ENCODE results near the gene EGFR.

The EGFR gene

GRCh38 chr7:55006499-55006898 is 12.3 kb upstream of the EGFR start:
- DNase-seq, result no peak

- no peak for DNase-seq
These were observed 5.0 kb upstream of the EGFR start for GRCh38 chr7:55013851-55014250.

GRCh38 chr7:55016061-55016745 is 2.6 kb upstream of the EGFR start:
- no peak for DNase-seq

- DNase-seq, result no peak
These were observed 2.1 kb upstream of the EGFR start for GRCh38 chr7:55016746-55017090.

GRCh38 chr7:55017841-55018240 is 976 bp upstream of the EGFR start:
- DNase-seq, result no peak

- peak in 7 of 56 donors; percentile 9 to 38 (median 25) for DNase-seq
These were observed 424 bp downstream of the EGFR start for GRCh38 chr7:55019191-55019690.

GRCh38 chr7:55019691-55020465 is 1.1 kb downstream of the EGFR start:
- peak in 1 of 56 donors; percentile 7 for DNase-seq

GRCh38 chr7:55020466-55020871 is 1.7 kb downstream of the EGFR start:
- DNase-seq, result peak in 6 of 56 donors; percentile 7 to 35 (median 18)

- no peak for DNase-seq
These were observed 2.2 kb downstream of the EGFR start for GRCh38 chr7:55021053-55021452.

- no peak for DNase-seq
These were observed 3.5 kb downstream of the EGFR start for GRCh38 chr7:55022002-55022985.

GRCh38 chr7:55023841-55024505 is 5.2 kb downstream of the EGFR start:
- no peak for DNase-seq

GRCh38 chr7:55024776-55025175 is 6.0 kb downstream of the EGFR start:
- no peak for DNase-seq

- DNase-seq, result no peak
These were observed 7.4 kb downstream of the EGFR start for GRCh38 chr7:55026086-55026790.

GRCh38 chr7:55026867-55027490 is 8.2 kb downstream of the EGFR start:
- DNase-seq, result no peak

GRCh38 chr7:55028011-55028410 is 9.2 kb downstream of the EGFR start:
- no peak for DNase-seq

- no peak for DNase-seq
These were observed 11.5 kb downstream of the EGFR start for GRCh38 chr7:55030314-55030713.

- no peak for DNase-seq
These were observed 12.3 kb downstream of the EGFR start for GRCh38 chr7:55031075-55031474.

GRCh38 chr7:55032069-55032699 is 13.4 kb downstream of the EGFR start:
- no peak for DNase-seq

- no peak for DNase-seq
These were observed 14.5 kb downstream of the EGFR start for GRCh38 chr7:55033236-55033846.
